DMS 273 (cell line): Measurements from ENCODE around the gene SLC10A6.

Source experiments
- DNase-seq: peaks from one replicate; lab custom pipeline; 2025; ENCODE audit not compliant: unreplicated experiment; lab: John Stamatoyannopoulos, UW

The SLC10A6 gene

DNA sequence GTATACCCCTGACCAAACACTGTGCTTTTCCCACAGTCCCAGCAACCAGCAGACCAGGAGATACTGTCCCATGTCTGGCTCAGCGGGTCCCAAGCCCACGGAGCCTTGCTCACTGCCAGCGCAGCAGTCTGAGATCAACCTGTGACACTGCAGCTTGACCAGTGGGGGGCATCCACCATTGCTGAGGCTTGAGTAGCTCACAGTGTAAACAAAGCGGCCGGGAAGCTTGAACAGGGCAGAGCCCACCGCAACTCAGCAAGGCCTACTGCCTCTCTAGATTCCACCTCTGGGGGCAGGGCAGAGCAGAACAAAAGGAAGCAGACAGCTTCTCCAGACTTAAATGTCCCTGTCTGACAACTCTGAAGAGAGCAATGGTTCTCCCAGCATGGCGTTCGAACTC, 58.1 kb downstream of the SLC10A6 start:
- no peak for DNase-seq

DNA sequence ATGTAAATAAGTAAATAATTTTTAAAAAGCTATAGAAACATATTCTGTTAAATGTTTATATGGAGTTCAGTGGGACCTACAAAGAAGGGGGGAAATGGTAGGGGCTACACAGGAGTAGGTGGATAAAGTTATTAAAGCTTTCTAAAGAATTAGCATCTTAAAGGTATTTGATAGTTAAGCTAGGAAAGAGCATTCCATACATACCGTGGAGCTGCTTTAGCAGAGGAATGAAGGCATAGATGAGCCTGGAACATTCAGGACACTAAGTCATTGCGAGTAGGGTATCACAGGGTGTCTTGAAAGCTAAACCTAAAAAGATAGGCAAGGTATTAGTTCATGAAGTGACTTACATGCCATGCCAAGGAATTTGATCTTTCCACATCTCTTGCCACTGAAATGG, 60.4 kb downstream of the SLC10A6 start:
- DNase-seq, result no peak

DNA sequence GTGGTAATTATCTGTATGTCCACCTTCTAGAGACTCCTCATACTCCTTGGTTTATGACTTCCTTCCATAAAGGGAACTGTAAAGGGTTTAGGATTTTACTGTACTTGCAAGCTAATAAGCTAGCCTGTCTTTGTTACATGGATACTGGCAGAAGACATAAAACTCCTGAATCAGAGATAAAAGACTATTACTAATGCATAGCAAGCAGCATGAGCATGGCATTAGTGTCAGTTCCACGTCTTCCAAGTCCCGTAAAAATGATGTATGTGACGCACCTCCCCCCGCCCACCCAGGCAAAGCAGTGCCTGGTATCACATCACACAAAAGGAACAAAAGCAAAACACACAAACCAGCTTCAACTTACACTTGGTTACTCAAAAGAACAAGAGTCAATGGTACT, 71.0 kb downstream of the SLC10A6 start:
- no peak for DNase-seq

DNA sequence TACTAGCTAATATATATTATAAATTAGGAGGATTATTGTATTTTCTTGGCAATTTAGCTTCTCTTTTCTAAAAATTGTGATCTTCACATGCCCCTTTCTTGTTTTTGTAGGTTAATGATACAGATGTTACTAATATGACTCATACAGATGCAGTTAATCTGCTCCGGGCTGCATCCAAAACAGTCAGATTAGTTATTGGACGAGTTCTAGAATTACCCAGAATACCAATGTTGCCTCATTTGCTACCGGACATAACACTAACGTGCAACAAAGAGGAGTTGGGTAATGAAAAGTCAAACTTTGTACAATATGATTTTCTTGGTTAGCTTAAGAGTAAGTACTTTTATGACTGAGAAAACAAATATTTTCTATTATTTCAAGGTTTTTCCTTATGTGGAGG, 74.1 kb downstream of the SLC10A6 start:
- no peak for DNase-seq
